NCI-H2227 treated with DMSO at 0.1 percent for 48 hours (cell line): ENCODE results near the gene MRPL45.
"Not testable (repeated sequence)": the region's sequence is repeated elsewhere in the genome, so short reads cannot be mapped to it uniquely, and the experiment has no call there.

Experiments
- DNase-seq: peaks from one replicate; lab custom pipeline; 2025; lab: John Stamatoyannopoulos, UW

The MRPL45 gene

DNA sequence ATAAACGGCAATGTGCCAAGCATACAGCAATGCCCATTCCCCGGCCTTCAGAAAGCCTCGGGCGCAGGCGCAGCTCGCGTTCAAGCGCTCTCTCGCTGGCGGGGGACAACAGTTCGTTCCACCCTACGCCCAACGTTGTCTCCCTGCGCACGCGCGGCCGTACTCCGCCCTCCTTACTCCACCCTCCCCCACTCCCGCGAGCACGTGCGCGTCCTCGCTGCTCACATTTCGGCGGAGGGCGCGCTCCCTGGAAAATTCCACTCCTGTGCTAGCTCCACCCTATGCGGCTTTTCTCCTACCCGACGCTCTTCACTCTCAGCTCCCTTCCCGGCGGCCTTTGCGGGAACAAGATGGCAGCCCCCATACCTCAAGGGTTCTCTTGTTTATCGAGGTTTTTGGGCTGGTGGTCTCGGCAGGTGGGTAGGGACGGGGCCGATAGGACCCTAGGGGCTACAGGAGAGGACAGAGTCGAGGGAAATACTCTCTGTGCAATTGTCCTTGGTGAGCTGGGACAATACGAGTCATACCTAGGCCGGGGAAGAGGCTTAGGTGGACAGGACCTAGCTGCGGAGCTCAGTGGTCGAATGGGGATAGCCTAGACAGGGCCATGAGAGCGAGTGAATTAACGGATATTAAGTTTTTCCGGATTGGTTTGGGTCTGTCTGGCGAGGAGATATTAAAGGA lies at the start of gene MRPL45:
Gene MRPL45 (plus strand): TSS at position 335 of the 684 bp plus-strand sequence. CDS start 16 bp downstream, at position 351.
- DNase-seq = peak; percentile 97

DNA sequence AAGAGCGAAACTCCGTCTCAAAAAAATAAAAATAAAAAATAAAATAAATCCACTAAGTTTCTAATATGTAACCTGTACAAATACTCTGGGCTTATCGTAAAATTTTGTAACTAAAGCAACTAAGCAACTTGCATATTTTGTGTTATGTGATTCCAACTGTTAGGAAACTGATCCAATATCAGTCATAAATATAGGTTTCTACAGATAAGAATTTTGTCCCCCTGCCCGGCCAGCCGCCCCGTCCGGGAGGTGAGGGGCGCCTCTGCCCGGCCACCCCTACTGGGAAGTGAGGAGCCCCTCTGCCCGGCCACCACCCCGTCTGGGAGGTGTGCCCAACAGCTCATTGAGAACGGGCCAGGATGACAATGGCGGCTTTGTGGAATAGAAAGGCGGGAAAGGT lies 43.8 kb upstream of the MRPL45 start:
- DNase-seq = not testable (repeated sequence)

DNA sequence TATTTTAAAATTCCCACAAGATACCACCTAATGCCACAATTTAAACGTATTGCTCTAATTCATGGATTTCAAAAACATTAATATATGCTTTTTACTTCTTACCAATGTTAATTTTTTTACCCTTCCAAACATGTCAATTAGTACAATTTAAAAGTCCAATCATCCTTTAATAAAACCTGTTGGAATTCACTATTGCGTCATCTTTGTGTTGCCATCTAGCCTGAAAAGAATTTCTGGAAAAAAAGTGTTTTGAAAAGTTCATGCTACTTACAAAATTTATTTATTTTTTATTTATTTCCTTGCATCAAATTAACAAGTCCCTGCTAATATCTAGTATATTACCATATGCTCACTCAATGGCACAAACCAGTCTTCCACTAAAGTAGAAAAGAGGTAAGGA lies 42.6 kb upstream of the MRPL45 start:
- DNase-seq = not testable (repeated sequence)

DNA sequence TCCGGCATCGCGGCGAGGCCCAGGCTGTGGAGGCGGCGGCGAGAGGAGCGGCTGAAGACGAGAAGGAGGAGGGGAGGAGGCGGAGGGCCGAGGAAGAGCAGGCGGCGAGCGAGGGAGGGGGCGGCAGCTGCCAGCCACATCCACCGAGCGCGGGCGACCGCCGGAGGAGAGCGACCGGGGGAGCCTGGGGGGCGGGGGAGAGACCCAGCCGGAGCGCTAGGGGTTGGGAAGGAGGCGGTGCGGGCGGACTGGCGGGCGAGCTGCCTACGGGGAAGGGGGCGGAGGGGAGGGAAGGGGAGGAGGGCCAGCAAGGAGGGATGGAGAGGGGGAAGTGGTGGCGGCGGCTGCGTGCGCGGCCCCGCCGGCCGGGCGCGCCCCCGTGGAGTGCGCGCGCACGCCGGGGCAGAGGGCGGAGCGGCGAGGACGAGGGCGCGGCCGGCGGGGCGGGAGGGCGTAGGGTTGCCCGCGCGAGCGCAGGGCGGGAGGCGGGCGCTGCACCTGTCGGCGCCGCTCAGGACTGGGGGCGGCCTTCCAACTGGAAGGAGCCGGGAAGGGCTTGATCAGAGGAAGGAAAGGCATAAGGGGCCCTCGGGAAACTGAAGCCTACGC lies 39.9 kb upstream of the MRPL45 start:
- DNase-seq = peak; percentile 64

DNA sequence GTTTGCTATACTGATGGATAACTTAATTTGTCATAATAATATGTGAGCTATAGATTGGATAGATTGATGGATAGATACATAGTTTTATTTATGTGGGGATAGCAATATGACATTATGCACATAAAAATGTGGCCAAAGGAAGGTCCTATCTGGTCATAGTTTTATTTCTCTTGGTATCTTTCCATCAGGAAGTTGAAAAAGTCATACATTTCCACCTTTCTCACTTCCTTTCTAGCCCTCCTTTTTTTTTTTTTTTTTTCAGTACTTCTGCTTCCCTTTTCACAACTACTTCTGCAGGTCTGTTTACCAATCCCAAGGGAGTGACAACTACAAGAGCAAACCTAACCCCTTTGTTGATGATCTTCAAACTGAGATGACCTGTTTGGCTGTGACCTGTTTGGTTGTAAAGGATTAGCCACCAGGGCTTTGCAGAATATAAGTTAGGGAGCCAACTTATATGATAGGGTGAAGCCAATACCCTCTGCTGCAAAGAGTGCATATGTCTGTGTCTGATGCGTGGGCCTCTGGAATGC lies 30.9 kb upstream of the MRPL45 start:
- DNase-seq = not testable (repeated sequence)

DNA sequence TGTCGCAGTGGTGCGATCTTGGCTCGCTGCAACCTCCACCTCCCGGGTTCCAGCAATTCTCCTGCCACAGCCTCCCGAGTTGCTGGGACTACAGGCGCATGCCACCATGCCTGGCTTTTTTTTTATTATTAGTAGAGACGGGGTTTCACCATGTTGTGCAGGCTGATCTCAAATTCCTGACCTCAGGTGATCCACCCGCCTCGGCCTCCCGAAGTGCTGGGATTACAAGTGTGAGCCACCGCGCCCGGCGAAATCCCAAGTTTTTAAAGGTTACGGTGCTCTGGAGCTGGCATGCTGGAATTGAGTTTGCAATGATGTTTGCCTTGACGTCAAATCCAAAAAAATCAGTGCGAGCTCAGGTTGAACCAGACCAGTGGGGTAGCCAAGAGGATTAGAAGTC lies 30.4 kb upstream of the MRPL45 start:
- DNase-seq = not testable (repeated sequence)

DNA sequence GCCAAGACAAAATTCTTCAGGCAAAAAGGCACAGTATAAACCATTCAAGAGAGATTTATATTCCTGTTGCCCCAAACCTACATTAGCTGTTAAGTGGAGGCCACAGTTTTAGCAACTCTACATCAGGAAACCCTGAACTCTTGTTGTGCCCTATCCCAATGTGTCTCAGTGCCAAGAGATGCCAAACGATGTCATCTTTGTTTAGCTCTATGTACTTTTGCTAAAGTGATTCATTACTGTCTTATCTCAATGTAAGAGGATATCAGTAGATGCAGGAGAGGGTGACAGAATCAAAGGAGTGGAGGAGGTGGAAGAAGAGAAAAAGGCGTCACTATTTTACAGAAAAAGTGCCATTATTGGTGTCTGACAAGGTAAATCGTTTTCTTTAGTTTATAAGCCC lies 28.8 kb upstream of the MRPL45 start:
- not testable (repeated sequence) for DNase-seq

DNA sequence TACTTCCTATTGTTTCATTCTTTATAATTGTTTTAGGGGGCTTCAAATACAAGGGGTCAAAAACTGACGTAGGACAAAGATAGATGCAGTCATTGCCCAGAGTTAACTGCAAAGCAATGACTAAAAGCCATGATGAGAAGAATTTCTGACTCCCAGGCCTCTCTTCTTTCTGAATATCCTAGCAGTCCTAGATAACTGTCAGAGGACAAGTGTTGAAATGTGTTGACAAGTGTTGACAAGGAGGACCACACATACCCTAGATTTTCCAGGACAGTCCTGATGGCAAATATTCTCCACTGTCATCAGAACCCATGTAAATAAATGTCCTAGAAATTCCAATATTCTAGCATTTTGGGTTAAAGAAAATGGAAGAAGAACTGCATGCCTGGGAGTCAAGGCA lies 27.9 kb upstream of the MRPL45 start:
- not testable (repeated sequence) for DNase-seq

DNA sequence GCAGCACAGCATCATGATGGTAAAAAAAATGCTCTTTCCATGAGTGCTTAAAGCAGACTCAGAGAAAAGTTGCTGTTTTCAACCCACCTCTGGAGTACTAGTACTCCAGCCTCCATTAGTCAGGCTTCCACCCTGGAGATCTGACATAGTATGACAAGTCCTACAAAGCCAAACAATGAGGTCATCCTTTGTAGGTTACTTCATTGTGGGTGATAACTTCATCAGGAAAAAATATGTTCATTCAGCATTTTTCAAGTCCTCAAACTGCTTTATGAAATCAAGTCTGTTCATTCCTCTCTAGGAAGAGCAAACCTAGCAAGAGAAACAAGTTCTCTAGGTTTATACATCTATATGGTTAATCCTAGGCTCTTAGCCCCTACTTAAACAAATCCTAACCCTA lies 27.4 kb upstream of the MRPL45 start:
- DNase-seq = not testable (repeated sequence)

DNA sequence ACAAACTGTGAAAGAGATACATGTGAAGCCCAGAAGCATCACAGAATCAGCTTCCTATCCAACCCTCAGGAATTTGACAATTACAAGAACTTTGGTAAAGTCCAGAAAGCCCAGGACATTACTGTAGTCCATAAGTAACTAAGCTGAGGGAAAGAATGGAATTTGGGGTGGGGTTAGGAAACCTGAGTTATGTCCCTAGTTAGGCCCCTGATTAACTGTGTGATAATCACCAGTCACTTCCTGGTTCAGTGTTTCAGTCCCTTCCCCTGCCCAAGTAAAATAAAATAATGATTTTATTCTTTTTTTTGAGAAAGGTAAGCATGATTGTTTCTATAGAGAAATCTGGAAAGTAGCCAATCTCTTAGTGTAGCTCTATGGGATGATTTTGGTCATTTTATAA lies 11.0 kb upstream of the MRPL45 start:
- DNase-seq = not testable (repeated sequence)

DNA sequence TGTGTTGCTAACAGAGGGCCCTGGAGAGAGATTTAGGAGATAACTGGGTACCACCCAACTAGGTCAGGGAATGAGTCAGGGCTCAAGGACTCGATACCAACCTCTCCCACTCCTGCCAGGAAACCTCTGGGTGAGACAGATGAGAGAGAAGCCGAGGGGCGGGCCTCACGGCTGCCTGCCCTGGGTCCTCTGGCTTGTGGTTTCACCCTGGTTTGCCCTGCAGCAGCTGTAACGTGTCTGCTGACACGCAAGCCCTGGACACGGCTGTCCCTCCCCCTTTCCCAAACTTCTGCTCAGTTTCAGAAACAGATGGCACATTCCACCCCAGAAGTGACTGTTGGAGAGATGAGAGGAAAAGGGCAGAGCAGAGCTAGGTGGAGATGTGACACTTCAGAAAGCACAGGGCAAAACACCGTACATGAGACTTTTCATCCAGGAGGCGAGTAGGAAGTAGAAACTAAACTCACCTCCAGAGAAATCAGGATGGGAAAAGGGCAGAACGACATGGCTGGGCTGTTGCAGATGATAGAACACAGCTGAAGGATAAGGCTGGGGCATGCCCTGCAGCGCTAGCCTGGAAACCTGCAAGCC lies 10.4 kb upstream of the MRPL45 start:
- not testable (repeated sequence) for DNase-seq

DNA sequence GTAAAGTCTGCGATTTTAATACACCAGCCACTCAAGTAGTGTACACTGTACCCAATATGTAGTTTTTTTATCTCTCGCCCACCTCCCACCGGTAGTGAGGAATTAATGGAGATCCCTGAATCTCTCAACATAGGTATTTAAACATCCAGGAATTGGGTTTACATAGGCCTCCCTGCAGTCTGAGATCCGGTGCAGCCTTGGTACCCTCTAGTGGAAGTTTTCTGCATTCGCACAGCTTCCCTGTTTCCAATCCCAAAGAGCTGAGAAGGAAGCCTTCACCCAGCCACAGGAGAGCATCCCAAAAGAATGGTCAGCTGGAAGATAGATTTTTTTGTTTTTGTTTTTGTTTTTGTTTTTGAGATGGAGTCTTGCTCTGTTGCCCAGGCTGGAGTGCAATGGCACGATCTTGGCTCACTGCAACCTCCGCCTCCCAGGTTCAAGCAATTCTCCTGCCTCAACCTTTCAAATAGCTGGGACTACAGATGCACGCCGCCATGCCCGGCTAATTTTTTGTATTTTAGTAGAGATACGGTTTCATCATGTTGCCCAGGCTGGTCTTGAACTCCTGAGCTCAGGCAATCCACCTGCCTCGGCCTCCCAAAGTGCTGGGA lies 8.6 kb upstream of the MRPL45 start:
- DNase-seq = not testable (repeated sequence)

DNA sequence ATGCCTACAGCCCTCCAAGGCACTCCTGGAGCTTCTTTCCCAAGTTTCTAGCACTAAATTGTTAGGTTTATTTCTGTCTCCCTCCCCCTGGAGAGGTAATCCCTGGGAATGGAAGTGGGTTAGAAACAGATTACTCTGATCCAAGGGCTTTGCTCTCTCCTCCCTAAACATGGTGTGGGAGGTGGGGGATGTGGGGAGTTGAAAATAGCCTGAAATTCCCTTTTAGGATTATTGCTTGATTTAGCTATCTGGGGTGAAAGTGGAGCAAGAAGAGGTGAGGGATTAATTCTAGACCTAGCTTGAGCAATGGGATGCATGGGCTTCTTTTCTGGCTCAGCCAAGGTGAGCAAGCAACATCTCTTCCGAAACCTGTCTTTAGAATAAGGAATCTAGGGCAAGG lies 7.2 kb upstream of the MRPL45 start:
- DNase-seq = not testable (repeated sequence)

DNA sequence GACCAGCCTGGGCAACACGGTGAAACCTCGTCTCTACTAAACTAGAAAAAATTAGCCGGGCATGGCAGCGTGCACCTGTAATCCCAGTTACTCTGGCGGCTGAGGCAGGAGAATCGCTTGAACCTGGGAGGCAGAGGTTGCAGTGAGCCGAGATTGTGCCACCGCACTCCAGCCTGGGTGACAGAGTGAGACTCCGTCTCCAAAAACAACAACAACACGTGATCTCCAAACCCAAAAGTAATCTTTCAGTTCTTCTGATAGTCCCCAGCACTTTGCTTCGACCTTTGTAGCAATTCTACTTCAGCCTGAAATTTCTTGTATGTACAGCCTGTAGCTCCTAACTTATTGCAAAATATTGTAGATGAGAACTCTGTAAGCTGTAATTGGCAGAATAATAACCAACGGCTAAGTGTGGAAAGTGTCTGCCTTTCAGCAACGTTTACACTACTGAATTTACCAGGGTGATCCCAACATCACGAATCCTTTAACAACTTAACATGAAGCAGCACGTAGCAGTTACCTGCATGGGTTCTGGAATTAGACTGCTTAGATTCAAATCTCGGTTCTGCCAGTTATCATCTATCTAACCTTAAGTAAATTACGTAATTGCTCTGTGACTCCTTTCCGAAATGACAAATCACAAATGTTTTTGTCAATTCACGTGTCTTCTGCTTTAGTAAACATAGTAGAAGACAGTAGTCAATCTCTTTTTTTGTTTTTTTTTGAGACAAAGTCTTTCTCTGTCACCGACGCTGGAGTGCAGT lies 1.2 kb upstream of the MRPL45 start:
- DNase-seq = not testable (repeated sequence)

DNA sequence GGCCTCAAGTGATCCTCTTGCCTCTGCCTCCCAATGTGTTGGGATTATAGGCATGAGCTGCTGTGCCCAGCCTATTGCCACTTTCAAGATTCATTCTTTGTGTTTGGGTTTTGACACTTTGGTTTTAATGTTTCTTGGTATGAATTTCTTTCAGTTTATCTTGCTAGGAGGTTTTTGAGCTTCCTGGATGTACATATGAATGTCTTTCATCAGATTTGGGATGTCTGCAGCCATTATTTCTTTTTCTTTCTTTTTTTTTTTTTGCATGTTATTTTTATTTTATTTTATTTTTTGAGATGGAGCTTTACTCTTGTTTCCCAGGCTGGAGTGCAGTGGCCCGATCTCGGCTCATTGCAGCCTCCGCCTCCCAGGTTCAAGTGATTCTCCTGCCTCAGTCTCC lies 18.5 kb downstream of the MRPL45 start:
- no peak for DNase-seq

DNA sequence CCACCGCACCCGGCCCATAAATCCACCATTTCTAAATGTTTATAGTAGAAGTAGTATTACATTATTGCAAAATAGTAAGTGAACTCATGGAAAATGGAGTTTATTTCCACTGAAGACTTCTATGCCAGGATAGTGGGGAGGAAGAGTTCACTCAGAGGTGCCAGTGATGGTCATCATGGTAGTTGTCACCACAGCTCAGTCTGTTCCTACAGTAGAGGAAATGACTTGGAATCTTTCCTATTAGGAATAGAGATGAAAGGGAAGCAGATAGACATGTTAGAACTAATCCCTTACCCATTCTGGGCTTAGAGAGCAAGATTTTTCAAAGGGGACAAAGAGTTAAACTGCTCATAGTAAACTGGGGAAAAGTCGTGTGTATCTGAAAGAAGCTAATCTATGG lies 20.1 kb downstream of the MRPL45 start:
- DNase-seq = no peak

DNA sequence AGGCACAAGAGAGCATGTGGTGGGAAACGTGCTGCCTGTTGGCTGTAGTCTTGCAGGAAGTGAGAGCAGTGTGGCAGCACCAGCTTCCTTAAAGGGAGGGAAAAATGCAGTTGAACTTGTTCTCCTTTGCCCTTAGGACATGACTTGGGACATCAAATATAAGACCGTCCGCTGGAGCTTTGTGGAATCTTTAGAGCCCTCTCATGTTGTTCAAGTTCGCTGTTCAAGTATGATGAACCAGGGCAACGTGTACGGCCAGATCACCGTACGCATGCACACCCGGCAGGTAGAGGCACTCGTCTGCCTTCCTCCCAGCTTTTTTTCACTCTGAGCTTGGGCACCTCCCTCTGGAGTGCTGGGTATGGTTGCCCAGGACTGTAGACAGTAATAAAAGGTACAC lies 23.5 kb downstream of the MRPL45 start:
- DNase-seq = no peak

DNA sequence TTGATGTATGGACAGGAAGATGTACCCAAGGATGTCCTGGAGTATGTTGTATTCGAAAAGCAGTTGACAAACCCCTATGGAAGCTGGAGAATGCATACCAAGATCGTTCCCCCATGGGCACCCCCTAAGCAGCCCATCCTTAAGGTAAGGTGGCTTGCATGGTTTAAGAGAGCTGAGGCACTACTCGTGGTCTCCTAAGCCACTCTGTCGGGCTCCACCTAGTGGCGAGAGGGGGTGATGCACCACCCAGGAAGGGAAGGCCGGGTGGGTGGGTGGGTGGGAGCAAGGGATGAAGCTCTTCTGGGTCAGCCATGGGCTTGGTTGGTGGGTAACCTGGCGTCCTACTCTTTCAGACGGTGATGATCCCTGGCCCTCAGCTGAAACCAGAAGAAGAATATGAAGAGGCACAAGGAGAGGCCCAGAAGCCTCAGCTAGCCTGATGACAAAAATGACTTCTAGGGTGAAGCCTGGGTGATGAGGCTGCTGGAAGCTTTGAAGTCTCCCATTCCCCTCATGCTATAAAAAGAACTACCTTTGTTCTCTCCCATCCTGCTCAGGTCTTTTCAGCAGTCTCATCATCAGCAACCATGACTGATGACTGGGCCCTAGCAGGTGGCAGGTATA lies 25.3 kb downstream of the MRPL45 start:
- DNase-seq = peak; percentile 46

DNA sequence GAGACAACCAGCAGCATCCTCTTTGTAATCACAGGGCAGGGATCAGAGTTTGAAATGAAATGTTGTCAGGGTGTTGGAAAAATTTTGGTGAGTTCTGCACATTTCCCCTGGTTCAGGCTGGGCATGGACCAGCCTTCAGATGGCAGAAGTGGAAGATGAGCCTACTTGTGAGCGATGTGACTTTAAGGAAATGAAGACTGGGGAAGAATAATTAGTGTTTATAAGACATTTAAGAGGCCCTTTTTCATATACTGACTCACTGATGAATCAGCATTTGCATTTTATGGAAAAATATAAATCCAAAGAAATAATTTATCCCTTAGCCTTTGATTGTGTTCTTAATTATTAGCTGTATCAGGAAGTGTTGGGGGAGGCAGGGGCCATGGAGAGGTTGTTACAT lies 25.9 kb downstream of the MRPL45 start:
- no peak for DNase-seq

DNA sequence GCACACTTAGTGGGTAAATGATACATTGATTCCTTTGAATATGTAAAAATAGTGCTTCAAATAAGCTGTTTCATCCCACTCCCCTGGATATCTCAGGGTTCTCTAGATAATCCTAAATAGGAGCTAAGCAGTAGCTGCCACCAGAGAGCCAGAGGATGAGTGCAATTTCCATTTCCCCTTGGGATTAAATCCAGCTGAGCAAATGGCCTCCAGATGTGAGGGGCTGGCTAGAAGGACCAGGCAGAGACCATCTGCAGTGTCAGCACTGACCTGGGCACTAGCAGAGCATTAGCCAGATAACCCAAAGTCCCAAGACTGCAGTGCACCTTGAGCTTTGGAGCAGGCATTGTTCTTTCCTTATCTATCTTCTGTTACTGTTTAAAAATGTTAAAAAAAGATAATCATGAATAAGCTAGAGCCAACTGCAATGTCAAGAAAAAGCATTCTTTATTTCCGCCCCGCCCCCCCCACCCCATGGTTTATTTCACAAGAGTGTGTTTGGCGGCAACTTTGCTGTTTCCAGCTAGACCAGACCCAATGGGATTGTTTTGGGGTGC lies 27.3 kb downstream of the MRPL45 start:
- no peak for DNase-seq

DNA sequence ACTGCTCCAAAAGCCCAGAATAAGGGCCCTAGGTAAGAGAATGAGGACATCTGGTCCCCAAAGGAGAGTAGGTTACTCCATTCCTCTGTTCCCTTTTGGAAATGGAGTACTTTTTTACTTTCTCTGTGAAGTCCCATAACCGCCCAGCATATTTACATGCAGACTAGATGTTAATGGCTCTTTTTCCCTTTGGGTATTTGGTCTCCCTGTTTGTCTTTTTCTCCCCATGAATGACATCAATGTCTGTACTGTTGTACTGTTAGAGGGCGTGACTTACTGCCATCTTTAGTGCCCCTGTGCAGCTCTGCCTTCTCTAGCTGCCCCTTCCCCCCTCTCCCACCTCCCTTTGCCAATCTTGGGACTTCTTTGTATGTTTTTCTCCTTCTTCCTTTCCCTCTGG lies 27.8 kb downstream of the MRPL45 start:
- DNase-seq = no peak
